ENCODE results near the gene TMEM31. TPM values are rescaled to one million over a fixed set of nuclear protein-coding genes. Genes with fewer than 3 reads are reported as not detected.

TMEM31 gene
- not detected for total RNA-seq
- polyA plus RNA-seq: under 1 TPM in 2 of 3 donors, not detected in 1; 0.14 to 0.22 TPM
- long read RNA-seq, donor 1: 0 reads
- long read RNA-seq, donor 2: 0 reads

DNA sequence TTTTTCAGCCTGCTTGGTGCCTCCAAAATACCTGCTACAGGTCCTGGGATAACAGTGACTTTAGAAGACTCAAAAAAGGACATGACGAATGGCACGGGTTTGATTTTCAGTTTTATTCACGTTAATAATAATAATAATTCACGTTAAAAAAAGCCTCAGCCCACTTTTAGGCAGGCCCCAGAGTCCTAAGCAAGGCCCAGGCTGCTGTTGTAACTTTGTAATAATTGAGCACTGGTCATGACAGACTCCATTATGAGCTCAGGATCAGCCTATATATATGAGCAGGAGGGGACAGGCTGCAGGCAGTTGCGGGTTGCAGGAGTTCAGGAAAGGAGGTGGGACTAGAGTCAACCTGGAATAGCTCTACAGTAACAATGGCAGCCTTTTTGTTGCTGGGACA is at the start of gene TMEM31:
TMEM31 (plus strand) TSS at position 301 of the 400 bp plus-strand sequence. CDS start 1,350 bp downstream, outside the sequence.
- WGBS, 5 donors: 72 to 93% (median 87%) methylated on average over 5 of the region's 5 CpGs
- H3K4me3 ChIP-seq: no peak within 1 kb of the TSS
- TF ChIP-seq, protein P1, sequence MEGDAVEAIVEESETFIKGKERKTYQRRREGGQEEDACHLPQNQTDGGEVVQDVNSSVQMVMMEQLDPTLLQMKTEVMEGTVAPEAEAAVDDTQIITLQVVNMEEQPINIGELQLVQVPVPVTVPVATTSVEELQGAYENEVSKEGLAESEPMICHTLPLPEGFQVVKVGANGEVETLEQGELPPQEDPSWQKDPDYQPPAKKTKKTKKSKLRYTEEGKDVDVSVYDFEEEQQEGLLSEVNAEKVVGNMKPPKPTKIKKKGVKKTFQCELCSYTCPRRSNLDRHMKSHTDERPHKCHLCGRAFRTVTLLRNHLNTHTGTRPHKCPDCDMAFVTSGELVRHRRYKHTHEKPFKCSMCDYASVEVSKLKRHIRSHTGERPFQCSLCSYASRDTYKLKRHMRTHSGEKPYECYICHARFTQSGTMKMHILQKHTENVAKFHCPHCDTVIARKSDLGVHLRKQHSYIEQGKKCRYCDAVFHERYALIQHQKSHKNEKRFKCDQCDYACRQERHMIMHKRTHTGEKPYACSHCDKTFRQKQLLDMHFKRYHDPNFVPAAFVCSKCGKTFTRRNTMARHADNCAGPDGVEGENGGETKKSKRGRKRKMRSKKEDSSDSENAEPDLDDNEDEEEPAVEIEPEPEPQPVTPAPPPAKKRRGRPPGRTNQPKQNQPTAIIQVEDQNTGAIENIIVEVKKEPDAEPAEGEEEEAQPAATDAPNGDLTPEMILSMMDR (IDR thresholded peaks at IDR 0.05 in 8 of 11, conservative IDR thresholded peaks at IDR 0.05 in 3 of 11): no peak
- TF ChIP-seq POLR2A (IDR thresholded peaks at IDR 0.05) (no peak), POLR2AphosphoS5 (IDR thresholded peaks at IDR 0.05) (no peak)
- no peak for DNase-seq
- H3K36me3 ChIP-seq: no peaks in the 10 kb centered on the region
- no peak within 1 kb of the TSS for H3K27ac ChIP-seq
- intact Hi-C loops (cut with DNase I; ENCODE audit: low total_unique reads): loop anchor here (10.0 kb wide), 1 partner anchor 104 kb away; no protein-coding TSS in a partner anchor
- H3K4me1 ChIP-seq: no peaks in the 10 kb centered on the region
- no peaks in the 10 kb centered on the region for H3K9me3 ChIP-seq
- H3K27me3 ChIP-seq (replicated peaks in 1 of 7): no peaks in the 10 kb centered on the region

DNA sequence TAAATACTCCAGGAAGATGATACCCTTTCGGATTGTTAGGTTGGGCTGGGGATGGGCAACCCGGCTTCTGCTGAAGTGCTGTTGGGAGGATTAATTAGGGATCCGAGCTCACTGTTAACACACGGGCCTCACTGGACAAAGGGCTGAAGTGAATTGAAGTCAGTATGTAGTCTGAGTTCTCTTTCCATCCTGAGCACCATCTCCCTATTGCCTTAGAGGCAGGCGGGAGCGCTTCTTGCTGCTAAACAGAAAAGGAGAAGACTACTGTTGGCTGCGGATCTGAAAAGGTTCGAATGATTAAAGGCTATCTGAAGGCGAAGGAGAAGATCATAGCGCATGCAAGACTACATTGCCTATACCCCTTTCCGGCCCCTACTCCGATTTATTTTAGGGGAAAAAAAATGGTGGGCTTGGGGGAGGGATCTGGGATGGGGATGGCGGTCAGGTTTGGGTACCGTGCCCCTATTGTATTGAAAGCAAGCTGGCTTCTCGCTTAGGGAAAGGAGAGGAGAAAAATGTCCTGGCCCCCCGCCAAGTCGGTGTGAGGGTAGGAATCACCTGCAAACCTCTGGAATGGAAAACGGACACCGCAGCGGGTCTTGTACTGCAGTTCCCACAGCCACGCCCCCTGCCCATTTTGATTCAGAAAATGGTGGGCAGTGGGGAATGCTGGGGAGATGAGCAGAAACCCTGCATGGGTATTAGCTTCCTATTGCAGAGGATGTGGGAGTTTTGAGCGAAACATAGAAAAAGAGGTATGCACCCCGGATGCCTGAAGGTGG is 46.5 kb upstream of the TMEM31 start:
- H3K36me3 ChIP-seq: no peaks in the 10 kb centered on the region
- H3K4me1 ChIP-seq: no peaks in the 10 kb centered on the region
- no peak overlapping the region for H3K27ac ChIP-seq
- WGBS, 5 donors: 27 to 46% (median 37%) methylated on average over 20 to 23 of the region's 23 CpGs
- no peak for DNase-seq
- intact Hi-C loops (cut with DNase I; ENCODE audit: low total_unique reads): no loop called here
- no peak for TF ChIP-seq POLR2A (IDR thresholded peaks at IDR 0.05)
- TF ChIP-seq, protein P1 (IDR thresholded peaks at IDR 0.05 in 8 of 11, conservative IDR thresholded peaks at IDR 0.05 in 3 of 11): no peak
- TF ChIP-seq POLR2AphosphoS5 (IDR thresholded peaks at IDR 0.05): no peak
- H3K27me3 ChIP-seq (replicated peaks in 1 of 7): peaks cover 0 to 13% (median 0%) of the 10 kb centered on the region in 7 donors
- H3K4me3 ChIP-seq: no peak overlapping the region
- H3K9me3 ChIP-seq: no peaks in the 10 kb centered on the region

DNA sequence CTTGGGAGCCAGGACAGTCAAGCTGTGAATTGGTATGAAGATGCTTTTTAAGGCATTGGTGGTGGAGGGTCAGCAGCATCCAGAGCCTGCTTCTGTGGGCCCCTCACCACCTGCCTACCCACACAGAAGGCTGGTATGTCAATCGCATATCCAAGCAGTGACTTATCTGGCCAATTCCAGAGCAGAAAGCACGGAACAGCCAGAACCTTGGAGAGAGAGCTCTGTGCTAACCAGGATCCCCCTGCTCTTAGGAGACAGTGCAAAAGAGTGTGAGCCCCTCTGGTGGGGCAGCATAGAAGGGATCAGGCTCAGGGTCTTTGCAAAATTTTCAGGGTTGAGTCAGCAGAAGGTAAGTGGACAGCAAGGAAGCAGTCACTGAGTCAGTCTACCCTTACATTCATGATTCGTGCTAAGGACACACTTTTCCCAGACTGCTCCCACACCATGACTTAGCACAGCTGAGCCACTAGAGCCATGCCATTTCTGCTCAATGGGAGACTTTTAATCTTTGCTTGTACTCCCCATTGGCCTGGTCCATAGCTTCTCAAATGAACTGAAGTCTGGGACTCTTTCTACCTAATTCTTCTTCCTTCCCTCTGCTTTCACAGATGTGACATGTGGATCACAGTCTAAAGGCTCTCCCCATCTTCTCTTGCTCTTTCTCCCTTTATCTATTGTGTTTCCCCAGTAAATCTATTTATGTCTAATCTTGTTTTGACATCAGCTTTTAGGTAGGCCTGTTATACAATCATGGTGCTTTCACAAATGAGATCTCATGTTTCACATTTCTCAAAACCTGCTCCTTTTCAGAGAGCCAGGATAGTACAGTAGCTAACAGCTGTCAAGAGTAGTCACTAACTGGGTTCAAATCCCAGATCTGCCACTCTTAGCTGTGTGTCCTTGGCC is 44.3 kb upstream of the TMEM31 start:
- Histone ChIP-seq H3K4me1 (no peaks in the 10 kb centered on the region), H3K36me3 (no peaks in the 10 kb centered on the region), H3K4me3 (no peak overlapping the region), H3K27ac (no peak overlapping the region), H3K27me3 (replicated peaks in 1 of 7) (peaks cover 0 to 13% (median 0%) of the 10 kb centered on the region in 7 donors), H3K9me3 (no peaks in the 10 kb centered on the region)
- DNase-seq: no peak
- no peak for TF ChIP-seq POLR2A (IDR thresholded peaks at IDR 0.05)
- TF ChIP-seq POLR2AphosphoS5 (IDR thresholded peaks at IDR 0.05): no peak
- TF ChIP-seq, protein P1 (IDR thresholded peaks at IDR 0.05 in 8 of 11, conservative IDR thresholded peaks at IDR 0.05 in 3 of 11): no peak
- intact Hi-C loops (cut with DNase I; ENCODE audit: low total_unique reads): no loop called here
- WGBS, 5 donors: 70 to 93% (median 88%) methylated on average over 1 to 3 of the region's 3 CpGs

All from spleen (tissue), 13 donors.